Measurements from ENCODE around the gene GPR3. TPM values are rescaled to one million over a fixed set of nuclear protein-coding genes. Genes with fewer than 3 reads are reported as not detected.

The GPR3 gene
- total and polyA plus RNA-seq, 2 of the 13 experiments (the other 11 are each of a cell fraction or from before 2014, with no cell fraction given), result 1.00 to 2.6 TPM

- TF ChIP-seq, protein P1, sequence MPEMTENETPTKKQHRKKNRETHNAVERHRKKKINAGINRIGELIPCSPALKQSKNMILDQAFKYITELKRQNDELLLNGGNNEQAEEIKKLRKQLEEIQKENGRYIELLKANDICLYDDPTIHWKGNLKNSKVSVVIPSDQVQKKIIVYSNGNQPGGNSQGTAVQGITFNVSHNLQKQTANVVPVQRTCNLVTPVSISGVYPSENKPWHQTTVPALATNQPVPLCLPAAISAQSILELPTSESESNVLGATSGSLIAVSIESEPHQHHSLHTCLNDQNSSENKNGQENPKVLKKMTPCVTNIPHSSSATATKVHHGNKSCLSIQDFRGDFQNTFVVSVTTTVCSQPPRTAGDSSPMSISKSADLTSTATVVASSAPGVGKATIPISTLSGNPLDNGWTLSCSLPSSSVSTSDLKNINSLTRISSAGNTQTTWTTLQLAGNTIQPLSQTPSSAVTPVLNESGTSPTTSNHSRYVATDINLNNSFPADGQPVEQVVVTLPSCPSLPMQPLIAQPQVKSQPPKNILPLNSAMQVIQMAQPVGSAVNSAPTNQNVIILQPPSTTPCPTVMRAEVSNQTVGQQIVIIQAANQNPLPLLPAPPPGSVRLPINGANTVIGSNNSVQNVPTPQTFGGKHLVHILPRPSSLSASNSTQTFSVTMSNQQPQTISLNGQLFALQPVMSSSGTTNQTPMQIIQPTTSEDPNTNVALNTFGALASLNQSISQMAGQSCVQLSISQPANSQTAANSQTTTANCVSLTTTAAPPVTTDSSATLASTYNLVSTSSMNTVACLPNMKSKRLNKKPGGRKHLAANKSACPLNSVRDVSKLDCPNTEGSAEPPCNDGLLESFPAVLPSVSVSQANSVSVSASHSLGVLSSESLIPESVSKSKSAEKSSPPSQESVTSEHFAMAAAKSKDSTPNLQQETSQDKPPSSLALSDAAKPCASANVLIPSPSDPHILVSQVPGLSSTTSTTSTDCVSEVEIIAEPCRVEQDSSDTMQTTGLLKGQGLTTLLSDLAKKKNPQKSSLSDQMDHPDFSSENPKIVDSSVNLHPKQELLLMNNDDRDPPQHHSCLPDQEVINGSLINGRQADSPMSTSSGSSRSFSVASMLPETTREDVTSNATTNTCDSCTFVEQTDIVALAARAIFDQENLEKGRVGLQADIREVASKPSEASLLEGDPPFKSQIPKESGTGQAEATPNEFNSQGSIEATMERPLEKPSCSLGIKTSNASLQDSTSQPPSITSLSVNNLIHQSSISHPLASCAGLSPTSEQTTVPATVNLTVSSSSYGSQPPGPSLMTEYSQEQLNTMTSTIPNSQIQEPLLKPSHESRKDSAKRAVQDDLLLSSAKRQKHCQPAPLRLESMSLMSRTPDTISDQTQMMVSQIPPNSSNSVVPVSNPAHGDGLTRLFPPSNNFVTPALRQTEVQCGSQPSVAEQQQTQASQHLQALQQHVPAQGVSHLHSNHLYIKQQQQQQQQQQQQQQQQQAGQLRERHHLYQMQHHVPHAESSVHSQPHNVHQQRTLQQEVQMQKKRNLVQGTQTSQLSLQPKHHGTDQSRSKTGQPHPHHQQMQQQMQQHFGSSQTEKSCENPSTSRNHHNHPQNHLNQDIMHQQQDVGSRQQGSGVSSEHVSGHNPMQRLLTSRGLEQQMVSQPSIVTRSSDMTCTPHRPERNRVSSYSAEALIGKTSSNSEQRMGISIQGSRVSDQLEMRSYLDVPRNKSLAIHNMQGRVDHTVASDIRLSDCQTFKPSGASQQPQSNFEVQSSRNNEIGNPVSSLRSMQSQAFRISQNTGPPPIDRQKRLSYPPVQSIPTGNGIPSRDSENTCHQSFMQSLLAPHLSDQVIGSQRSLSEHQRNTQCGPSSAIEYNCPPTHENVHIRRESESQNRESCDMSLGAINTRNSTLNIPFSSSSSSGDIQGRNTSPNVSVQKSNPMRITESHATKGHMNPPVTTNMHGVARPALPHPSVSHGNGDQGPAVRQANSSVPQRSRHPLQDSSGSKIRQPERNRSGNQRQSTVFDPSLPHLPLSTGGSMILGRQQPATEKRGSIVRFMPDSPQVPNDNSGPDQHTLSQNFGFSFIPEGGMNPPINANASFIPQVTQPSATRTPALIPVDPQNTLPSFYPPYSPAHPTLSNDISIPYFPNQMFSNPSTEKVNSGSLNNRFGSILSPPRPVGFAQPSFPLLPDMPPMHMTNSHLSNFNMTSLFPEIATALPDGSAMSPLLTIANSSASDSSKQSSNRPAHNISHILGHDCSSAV (CRISPR knock-in tag; IDR thresholded peaks at IDR 0.05; ENCODE audit: borderline replicate concordance), result no peak
- no peak for TF ChIP-seq HNF4A (CRISPR knock-in tag; IDR thresholded peaks at IDR 0.05)
- no peak for TF ChIP-seq ZNF34 (CRISPR knock-in tag; IDR thresholded peaks at IDR 0.05; ENCODE audit: borderline replicate concordance)
- TF ChIP-seq KDM6A (CRISPR knock-in tag; IDR thresholded peaks at IDR 0.05; ENCODE audit: low read depth), result no peak
- no peak for TF ChIP-seq RARG (CRISPR knock-in tag; IDR thresholded peaks at IDR 0.05; ENCODE audit: low read depth)
- TF ChIP-seq THAP7 (CRISPR knock-in tag; IDR thresholded peaks at IDR 0.05), result no peak
- TF ChIP-seq SAP130 (CRISPR knock-in tag; IDR thresholded peaks at IDR 0.05; ENCODE audit: low read depth), result peak; percentile 74
- TF ChIP-seq ZNF550 (CRISPR knock-in tag; IDR thresholded peaks at IDR 0.05; ENCODE audit: borderline replicate concordance), result no peak
- peak; percentile 77; the same call in 1 of the 2 replicates for TF ChIP-seq ZNF510 (CRISPR knock-in tag; IDR thresholded peaks at IDR 0.05; ENCODE audit: low read depth)
- TF ChIP-seq, protein P2, sequence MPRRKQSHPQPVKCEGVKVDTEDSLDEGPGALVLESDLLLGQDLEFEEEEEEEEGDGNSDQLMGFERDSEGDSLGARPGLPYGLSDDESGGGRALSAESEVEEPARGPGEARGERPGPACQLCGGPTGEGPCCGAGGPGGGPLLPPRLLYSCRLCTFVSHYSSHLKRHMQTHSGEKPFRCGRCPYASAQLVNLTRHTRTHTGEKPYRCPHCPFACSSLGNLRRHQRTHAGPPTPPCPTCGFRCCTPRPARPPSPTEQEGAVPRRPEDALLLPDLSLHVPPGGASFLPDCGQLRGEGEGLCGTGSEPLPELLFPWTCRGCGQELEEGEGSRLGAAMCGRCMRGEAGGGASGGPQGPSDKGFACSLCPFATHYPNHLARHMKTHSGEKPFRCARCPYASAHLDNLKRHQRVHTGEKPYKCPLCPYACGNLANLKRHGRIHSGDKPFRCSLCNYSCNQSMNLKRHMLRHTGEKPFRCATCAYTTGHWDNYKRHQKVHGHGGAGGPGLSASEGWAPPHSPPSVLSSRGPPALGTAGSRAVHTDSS (CRISPR knock-in tag; conservative IDR thresholded peaks at IDR 0.05), result no peak
- TF ChIP-seq RAD21 (CRISPR knock-in tag; IDR thresholded peaks at IDR 0.05), result no peak
- TF ChIP-seq ZNF20 (CRISPR knock-in tag; IDR thresholded peaks at IDR 0.05), result no peak
- TF ChIP-seq, protein P3, sequence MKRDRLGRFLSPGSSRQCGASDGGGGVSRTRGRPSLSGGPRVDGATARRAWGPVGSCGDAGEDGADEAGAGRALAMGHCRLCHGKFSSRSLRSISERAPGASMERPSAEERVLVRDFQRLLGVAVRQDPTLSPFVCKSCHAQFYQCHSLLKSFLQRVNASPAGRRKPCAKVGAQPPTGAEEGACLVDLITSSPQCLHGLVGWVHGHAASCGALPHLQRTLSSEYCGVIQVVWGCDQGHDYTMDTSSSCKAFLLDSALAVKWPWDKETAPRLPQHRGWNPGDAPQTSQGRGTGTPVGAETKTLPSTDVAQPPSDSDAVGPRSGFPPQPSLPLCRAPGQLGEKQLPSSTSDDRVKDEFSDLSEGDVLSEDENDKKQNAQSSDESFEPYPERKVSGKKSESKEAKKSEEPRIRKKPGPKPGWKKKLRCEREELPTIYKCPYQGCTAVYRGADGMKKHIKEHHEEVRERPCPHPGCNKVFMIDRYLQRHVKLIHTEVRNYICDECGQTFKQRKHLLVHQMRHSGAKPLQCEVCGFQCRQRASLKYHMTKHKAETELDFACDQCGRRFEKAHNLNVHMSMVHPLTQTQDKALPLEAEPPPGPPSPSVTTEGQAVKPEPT (CRISPR knock-in tag; IDR thresholded peaks at IDR 0.05; ENCODE audit: low read depth), result no peak
- TF ChIP-seq ZIK1 (CRISPR knock-in tag; IDR thresholded peaks at IDR 0.05; ENCODE audit: borderline replicate concordance, low read depth), result no peak
- no peak for TF ChIP-seq U2AF1 (optimal IDR thresholded peaks at IDR 0.05; ENCODE audit: low read depth, low read length)
- TF ChIP-seq ZNF180 (CRISPR knock-in tag; IDR thresholded peaks at IDR 0.05; ENCODE audit: borderline replicate concordance, low read depth), result no peak
Measured at GRCh38 chr1:27342778-27343638, 49.4 kb upstream of the GPR3 start (continued).
